IMR-90 (cell line): ENCODE measurements around the gene MRPS9. TPM values are rescaled to one million over a fixed set of nuclear protein-coding genes. Genes with fewer than 3 reads are reported as not detected.

Source experiments
- ATAC-seq: fragments of 200-7000 bp; cut with Tn5 transposase; 2 replicates; pipeline ENCODE4 v1.9.1; 2020; ENCODE audit warnings: low read depth, mild to moderate bottlenecking, moderate library complexity
- BruUV-seq: library from RNA; stranded (reverse); fragments of 400-500 nt; replicated peaks from 2 replicates; lab custom pipeline; 2021; lab: Mats Ljungman, UMichigan
- CTCF ChIA-PET: fragments of 300-600 bp; formaldehyde crosslinking; extraction: SDS; loops from one replicate; lab custom pipeline; 2021; ENCODE audit warnings: antibody characterized with exemption; lab: Yijun Ruan, JAX
- POLR2A ChIA-PET: fragments of 300-600 bp; sonication (Branson Sonifier 250); formaldehyde crosslinking; loops from one replicate; lab custom pipeline; 2022; ENCODE audit warnings: antibody characterized with exemption; ENCODE audit not compliant: unreplicated experiment; lab: Charles Lee
- DNase-seq: peaks from one replicate; pipeline ENCODE4 v3.0.0; 2013
- H2AFZ ChIP-seq: replicated peaks from 2 replicates; pipeline ENCODE3; 2013; ENCODE audit warnings: low read length, mild to moderate bottlenecking; ENCODE audit not compliant: poor library complexity
- H2AK5ac ChIP-seq: 2 replicates; pipeline ENCODE4 v1.6.1; 2013; ENCODE audit warnings: low read depth, low read length, inconsistent platforms
- H2AK9ac ChIP-seq: replicated peaks from 2 replicates; pipeline ENCODE3; 2013; ENCODE audit warnings: mild to moderate bottlenecking, low read depth, low read length, moderate library complexity; ENCODE audit not compliant: poor library complexity
- H2BK120ac ChIP-seq: 2 replicates; pipeline ENCODE4 v1.6.1; 2013; ENCODE audit warnings: low read depth, low read length, inconsistent platforms
- H2BK15ac ChIP-seq: 3 replicates; pipeline ENCODE4 v1.6.1; 2013; ENCODE audit warnings: low read depth, low read length, inconsistent platforms
- H2BK20ac ChIP-seq: 2 replicates; pipeline ENCODE4 v1.6.1; 2013; ENCODE audit warnings: low read depth, mild to moderate bottlenecking, inconsistent platforms, low read length, moderate library complexity
- H2BK5ac ChIP-seq: 2 replicates; pipeline ENCODE4 v1.6.1; 2013; ENCODE audit warnings: mild to moderate bottlenecking, low read depth, low read length, inconsistent platforms; ENCODE audit not compliant: poor library complexity, severe bottlenecking
- H3K14ac ChIP-seq: replicated peaks from 2 replicates; pipeline ENCODE4 v1.6.1; 2013; ENCODE audit warnings: low read depth, low read length, inconsistent platforms
- H3K18ac ChIP-seq: 2 replicates; pipeline ENCODE4 v1.6.1; 2013; ENCODE audit warnings: low read depth, low read length, control low read depth
- H3K23ac ChIP-seq: 2 replicates; pipeline ENCODE4 v1.6.1; 2013; ENCODE audit warnings: low read depth, low read length, inconsistent platforms
- H3K27ac ChIP-seq: 2 replicates; pipeline ENCODE4 v1.5.1; 2013; ENCODE audit warnings: mild to moderate bottlenecking, control low read depth, low read length; ENCODE audit not compliant: insufficient read depth
- H3K27me3 ChIP-seq: 2 replicates; pipeline ENCODE4 v1.6.1; 2013; ENCODE audit warnings: low read length; ENCODE audit not compliant: control insufficient read depth, insufficient read depth
- H3K36me3 ChIP-seq: 2 replicates; pipeline ENCODE4 v1.6.1; 2013; ENCODE audit warnings: low read length, mixed read lengths; ENCODE audit not compliant: control insufficient read depth, insufficient read depth
- H3K4ac ChIP-seq: 2 replicates; pipeline ENCODE4 v1.6.1; 2013; ENCODE audit warnings: low read depth, low read length, inconsistent platforms
- H3K4me1 ChIP-seq: 2 replicates; pipeline ENCODE4 v1.6.1; 2013; ENCODE audit warnings: low read length, mixed read lengths; ENCODE audit not compliant: control insufficient read depth, insufficient read depth
- H3K4me2 ChIP-seq: 2 replicates; pipeline ENCODE4 v1.6.1; 2013; ENCODE audit warnings: low read depth, mild to moderate bottlenecking, control low read depth, low read length, moderate library complexity
- H3K4me3 ChIP-seq: 2 replicates; pipeline ENCODE4 v1.5.1; 2013; ENCODE audit warnings: low read depth, mild to moderate bottlenecking, control low read depth, low read length, moderate library complexity; ENCODE audit not compliant: insufficient read depth
- H3K56ac ChIP-seq: 2 replicates; pipeline ENCODE4 v1.6.1; 2013; ENCODE audit warnings: low read length, inconsistent platforms; ENCODE audit not compliant: insufficient read depth; ENCODE audit errors: extremely low read depth
- H3K79me1 ChIP-seq, 2 experiments: 2 replicates each; pipeline ENCODE4 v1.6.1; 2013; ENCODE audit warnings: low read length in 2 of 2, inconsistent platforms in 1 of 2, low read depth in 1 of 2
- H3K9ac ChIP-seq: 2 replicates; pipeline ENCODE4 v1.6.1; 2013; ENCODE audit warnings: low read depth, low read length, control low read depth
- H3K9me1 ChIP-seq: 2 replicates; pipeline ENCODE4 v1.6.1; 2013; ENCODE audit warnings: low read length, inconsistent platforms; ENCODE audit not compliant: insufficient read depth
- H3K9me3 ChIP-seq: 2 replicates; pipeline ENCODE4 v1.6.1; 2013; ENCODE audit warnings: low read length; ENCODE audit not compliant: control insufficient read depth, insufficient read depth
- H4K20me1 ChIP-seq: 2 replicates; pipeline ENCODE4 v1.6.1; 2013; ENCODE audit warnings: low read length, inconsistent platforms; ENCODE audit not compliant: insufficient read depth
- H4K5ac ChIP-seq: 2 replicates; pipeline ENCODE4 v1.6.1; 2013; ENCODE audit warnings: mild to moderate bottlenecking, low read depth, low read length, control low read depth
- H4K8ac ChIP-seq, 2 experiments: 2 replicates each; pipeline ENCODE4 v1.6.1; 2013; ENCODE audit warnings: low read depth in 2 of 2, low read length in 2 of 2, control low read depth in 1 of 2, inconsistent platforms in 1 of 2
- H4K91ac ChIP-seq: 2 replicates; pipeline ENCODE4 v1.6.1; 2013; ENCODE audit warnings: low read depth, low read length, inconsistent platforms; ENCODE audit not compliant: insufficient read depth
- ELK1 ChIP-seq: fragments of 150-350 bp; IDR thresholded peaks from 2 replicates; pipeline ENCODE4 v1.6.1; 2016; ENCODE audit warnings: low read depth, mild to moderate bottlenecking, low read length, moderate library complexity, borderline replicate concordance
- FOS ChIP-seq: fragments of 150-350 bp; IDR thresholded peaks from 2 replicates; pipeline ENCODE4 v1.6.1; 2016; ENCODE audit warnings: low read depth, low read length
- SMC3 ChIP-seq: fragments of 150-350 bp; IDR thresholded peaks from 2 replicates; pipeline ENCODE4 v1.6.1; 2016; ENCODE audit warnings: low read depth, mild to moderate bottlenecking, antibody characterized with exemption, low read length, moderate library complexity
- dilution Hi-C: fragments of 300-500 bp; cut with HindIII; formaldehyde crosslinking; loops from one replicate; pipeline ENCODE4 v1.14.3; 2018; ENCODE audit warnings: low sequenced_read_pairs; ENCODE audit not compliant: unreplicated experiment
- in situ Hi-C: fragments of 300-500 bp; cut with MboI; formaldehyde crosslinking; loops from 3 replicates; pipeline ENCODE4 v1.14.3; 2019; ENCODE audit warnings: low sequenced_read_pairs, inconsistent platforms, mixed read lengths
- intact Hi-C: fragments of 100-400 bp; cut with micrococcal nuclease; formaldehyde crosslinking; loops from 2 replicates; pipeline ENCODE4 v1.10.0; 2022
- polyA plus RNA-seq, 3 experiments: library from polyadenylated mRNA; depleted of rRNA; stranded (reverse); fragments of >200 nt; gene quantifications; 2 replicates each; pipeline ENCODE4 v1.2.3, GENCODE V29; 2012; ENCODE audit warnings: low replicate concordance in 1 of 3
- total RNA-seq: library from RNA; depleted of rRNA; stranded (reverse); fragments of >200 nt; gene quantifications from 2 replicates; pipeline ENCODE4 v1.2.3, GENCODE V29; 2012

Gene MRPS9
- total and polyA plus RNA-seq, 2 of the 4 experiments (the other 2 are of a cell fraction), result 20.6 to 27.7 TPM

- POLR2A ChIA-PET, result interaction anchor here (0.6 kb wide), 1 partner anchor 21 kb away, joined by 5 read pairs; no protein-coding TSS in a partner anchor
- Histone ChIP-seq H2BK15ac (no peak overlapping the region), H2AK9ac (no peak overlapping the region), H3K79me1 (peaks cover 0 to 2% of the 10 kb centered on the region in 2 experiments; a peak in 1 of 4 replicates), H3K9me1 (peaks cover 4% of the 10 kb centered on the region), H3K56ac (no peak overlapping the region), H3K4me1 (peaks cover 12% of the 10 kb centered on the region; the same call in 1 of the 2 replicates), H2BK5ac (no peak overlapping the region), H3K4me3 (no peak overlapping the region), H2BK20ac (no peak overlapping the region), H2BK120ac (no peak overlapping the region), H3K9ac (no peak overlapping the region), H4K91ac (no peak overlapping the region), H2AK5ac (no peak overlapping the region), H2AFZ (no peak overlapping the region), H3K14ac (no peak overlapping the region), H3K9me3 (no peaks in the 10 kb centered on the region), H3K18ac (no peak overlapping the region), H3K27ac (no peak overlapping the region), H3K23ac (no peak overlapping the region), H3K4me2 (no peak overlapping the region), H3K4ac (no peak overlapping the region), H4K20me1 (no peaks in the 10 kb centered on the region), H3K27me3 (no peaks in the 10 kb centered on the region), H4K5ac (no peak overlapping the region), H3K36me3 (no peaks in the 10 kb centered on the region), H4K8ac (no peak overlapping the region)
- dilution Hi-C loops, result no loop called here
- TF ChIP-seq FOS, result no peak
- TF ChIP-seq SMC3, result no peak
- TF ChIP-seq ELK1, result no peak
- DNase-seq (no peak), ATAC-seq (no peak)
- no TSS peak for BruUV-seq
- intact Hi-C loops, result no loop called here
- in situ Hi-C loops, result no loop called here
- CTCF ChIA-PET, result interaction anchor here (0.6 to 1.1 kb wide), 2 partner anchors 13 to 14 kb away, joined by 3 read pairs; no protein-coding TSS in a partner anchor
These were observed 42.6 kb downstream of the MRPS9 start for GRCh38 chr2:105080461-105080860.
